Astrocyte (in vitro differentiated cells and primary cell): Measurements from ENCODE around the gene MICALL1.
"Not testable (repeated sequence)": the region's sequence is repeated elsewhere in the genome, so short reads cannot be mapped to it uniquely, and the experiment has no call there.

Experiments used
- CTCF ChIP-seq: IDR thresholded peaks from 2 replicates; pipeline ENCODE4 v1.5.1; 2011; ENCODE audit warnings: low read depth, mild to moderate bottlenecking, inconsistent platforms, low read length, moderate library complexity; ENCODE audit not compliant: insufficient read depth
- EZH2 ChIP-seq: IDR thresholded peaks from 2 replicates; pipeline ENCODE4 v1.6.1; 2012; ENCODE audit warnings: mild to moderate bottlenecking, low read length, inconsistent platforms; ENCODE audit not compliant: insufficient read depth

- not testable (repeated sequence) for TF ChIP-seq CTCF, EZH2
Measured at GRCh38 chr22:37976022-37976421, 69.9 kb downstream of the MICALL1 start.
